HG03066 (cell line): ENCODE data around the gene IKZF2.
"Not testable (repeated sequence)": the region's sequence is repeated elsewhere in the genome, so short reads cannot be mapped to it uniquely, and the experiment has no call there.

Experiments
- ATAC-seq: cut with Tn5 transposase; IDR thresholded peaks from one replicate; pipeline ENCODE4 v1.9.1; 2021; ENCODE audit warnings: low read depth; ENCODE audit not compliant: unreplicated experiment

IKZF2 gene

GRCh38 chr2:213064099-213064498, 87.3 kb downstream of the IKZF2 start:
- ATAC-seq = no peak

- no peak for ATAC-seq
Observed at GRCh38 chr2:213057977-213058376, 93.4 kb downstream of the IKZF2 start.

GRCh38 chr2:213046431-213046830, 105.0 kb downstream of the IKZF2 start:
- ATAC-seq = no peak

GRCh38 chr2:213043566-213043965, 107.8 kb downstream of the IKZF2 start:
- no peak for ATAC-seq

- no peak for ATAC-seq
Observed at GRCh38 chr2:213042262-213042661, 109.2 kb downstream of the IKZF2 start.

GRCh38 chr2:213036836-213037235, 114.6 kb downstream of the IKZF2 start:
- no peak for ATAC-seq

GRCh38 chr2:213034585-213034984, 116.8 kb downstream of the IKZF2 start:
- no peak for ATAC-seq

- ATAC-seq = no peak
Observed at GRCh38 chr2:213032607-213033006, 118.8 kb downstream of the IKZF2 start.

- peak; percentile 67 for ATAC-seq
Observed at GRCh38 chr2:213022987-213023386, 128.4 kb downstream of the IKZF2 start.

GRCh38 chr2:213021971-213022899, 129.2 kb downstream of the IKZF2 start:
- ATAC-seq = peak; percentile 64

- ATAC-seq = not testable (repeated sequence)
Observed at GRCh38 chr2:213020913-213021312, 130.5 kb downstream of the IKZF2 start.

- no peak for ATAC-seq
Observed at GRCh38 chr2:213020268-213020667, 131.1 kb downstream of the IKZF2 start.

GRCh38 chr2:213019368-213019767, 132.0 kb downstream of the IKZF2 start:
- no peak for ATAC-seq

- no peak for ATAC-seq
Observed at GRCh38 chr2:213018340-213018901, 133.0 kb downstream of the IKZF2 start.

GRCh38 chr2:213017404-213017803, 134.0 kb downstream of the IKZF2 start:
- ATAC-seq = no peak

GRCh38 chr2:213016984-213017351, 134.4 kb downstream of the IKZF2 start:
- no peak for ATAC-seq

GRCh38 chr2:213016166-213016983, 135.0 kb downstream of the IKZF2 start:
- peak; percentile 34 for ATAC-seq

- ATAC-seq = peak; percentile 72
Observed at GRCh38 chr2:213015387-213016165, 135.8 kb downstream of the IKZF2 start.

GRCh38 chr2:213013979-213014378, 137.4 kb downstream of the IKZF2 start:
- no peak for ATAC-seq

- no peak for ATAC-seq
Observed at GRCh38 chr2:213011505-213011904, 139.9 kb downstream of the IKZF2 start.
